ENCODE measurements around the gene SELENOO. TPM values are rescaled to one million over a fixed set of nuclear protein-coding genes. Genes with fewer than 3 reads are reported as not detected.

Gene SELENOO
- total RNA-seq, 2 experiments from 2014 or later: 26.0 to 26.1 TPM

DNA sequence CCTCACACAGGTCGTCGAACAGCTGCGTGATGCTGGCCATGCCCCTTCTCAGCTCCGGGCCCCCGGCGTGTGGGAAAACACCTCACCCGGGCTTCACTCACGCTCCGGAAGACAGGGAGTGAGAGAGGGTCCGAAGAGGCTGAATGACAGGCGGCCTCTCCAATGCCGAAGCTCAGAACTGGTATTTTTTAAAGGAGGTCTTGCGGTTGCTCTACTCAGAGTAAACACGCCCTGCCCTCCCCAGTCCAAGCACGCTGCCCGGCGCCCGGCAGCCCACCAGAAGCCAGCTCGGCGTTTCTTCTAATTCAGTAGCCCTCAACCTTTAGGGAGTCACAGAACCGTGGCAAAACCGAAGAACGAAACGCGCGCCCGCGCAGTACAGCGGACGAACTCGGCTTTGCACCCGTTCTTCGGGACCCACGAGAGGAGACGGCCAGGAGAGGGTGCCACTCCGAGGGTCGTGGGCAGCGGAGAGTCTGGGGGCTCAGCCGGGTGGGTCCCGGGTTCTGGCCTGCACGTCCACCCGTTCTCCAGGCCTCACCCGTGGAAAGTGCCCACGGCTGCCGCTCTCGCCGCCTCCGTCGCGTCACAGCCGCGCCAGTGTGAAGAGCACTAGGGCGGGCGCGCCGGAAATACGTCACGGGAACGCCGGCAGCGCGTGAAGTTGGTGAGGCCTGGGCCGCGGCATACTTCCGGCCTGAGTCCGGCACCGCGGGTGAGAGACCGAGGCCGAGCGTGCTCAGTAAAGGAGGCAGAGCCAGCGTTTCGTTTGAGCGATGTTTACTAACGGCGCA, 43.8 kb downstream of the SELENOO start, which contains the start of gene TUBGCP6:
TUBGCP6 (minus strand) TSS at position 604 of the 794 bp plus-strand sequence; CDS start at position 40, 564 bp downstream.
- Mint-ChIP-seq H3K9me3 (no peaks in the 10 kb centered on the region), H3K4me3 (peak within 1 kb of the TSS; percentile 99), H3K36me3 (ENCODE audit: low read depth) (peaks cover 43% of the 10 kb centered on the region), H3K4me1 (ENCODE audit: low read depth) (peaks cover 47% of the 10 kb centered on the region), H3K27ac (peak within 1 kb of the TSS; percentile 89), H3K27me3 (no peaks in the 10 kb centered on the region)
- POLR2A ChIA-PET: interaction anchor here (0.7 to 3.8 kb wide), 11 partner anchors 33 to 376 kb away, joined by 3 to 31 read pairs (median 6); partner anchors contain the start of genes DENND6B and SCO2
- TF ChIP-seq, protein P1, sequence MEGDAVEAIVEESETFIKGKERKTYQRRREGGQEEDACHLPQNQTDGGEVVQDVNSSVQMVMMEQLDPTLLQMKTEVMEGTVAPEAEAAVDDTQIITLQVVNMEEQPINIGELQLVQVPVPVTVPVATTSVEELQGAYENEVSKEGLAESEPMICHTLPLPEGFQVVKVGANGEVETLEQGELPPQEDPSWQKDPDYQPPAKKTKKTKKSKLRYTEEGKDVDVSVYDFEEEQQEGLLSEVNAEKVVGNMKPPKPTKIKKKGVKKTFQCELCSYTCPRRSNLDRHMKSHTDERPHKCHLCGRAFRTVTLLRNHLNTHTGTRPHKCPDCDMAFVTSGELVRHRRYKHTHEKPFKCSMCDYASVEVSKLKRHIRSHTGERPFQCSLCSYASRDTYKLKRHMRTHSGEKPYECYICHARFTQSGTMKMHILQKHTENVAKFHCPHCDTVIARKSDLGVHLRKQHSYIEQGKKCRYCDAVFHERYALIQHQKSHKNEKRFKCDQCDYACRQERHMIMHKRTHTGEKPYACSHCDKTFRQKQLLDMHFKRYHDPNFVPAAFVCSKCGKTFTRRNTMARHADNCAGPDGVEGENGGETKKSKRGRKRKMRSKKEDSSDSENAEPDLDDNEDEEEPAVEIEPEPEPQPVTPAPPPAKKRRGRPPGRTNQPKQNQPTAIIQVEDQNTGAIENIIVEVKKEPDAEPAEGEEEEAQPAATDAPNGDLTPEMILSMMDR (IDR thresholded peaks at IDR 0.05): peak; percentile 33
- peak within 1 kb of the TSS; percentile 100 for H3K4me3 ChIP-seq (ENCODE audit: low read length)
- H3K27me3 ChIP-seq (ENCODE audit: control insufficient read depth in 1 of 2, insufficient read depth in 2 of 2, low read length in 2 of 2): no peaks in the 10 kb centered on the region
- peak; percentile 73 for ATAC-seq (ENCODE audit: poor library complexity)
- H3K36me3 ChIP-seq (ENCODE audit: insufficient read depth, low read length): peaks cover 38% of the 10 kb centered on the region
- DNase-seq: peak; percentile 76 to 97 (median 90)
- CTCF ChIA-PET: interaction anchor here (1.4 to 3.1 kb wide), 4 partner anchors 32 to 318 kb away, joined by 3 to 16 read pairs (median 4); partner anchors contain the start of genes SCO2 and SYCE3
- H3K9me3 ChIP-seq (ENCODE audit: control insufficient read depth in 1 of 2, insufficient read depth in 1 of 2, low read length in 2 of 2): no peaks in the 10 kb centered on the region
- intact Hi-C loops (cut with DNase I, micrococcal nuclease): loop anchor here in 1 of 2 experiments (1.0 to 5.0 kb wide), 3 partner anchors 57 to 264 kb away; partner anchors contain the start of genes NCAPH2, PPP6R2 and TRABD
- H3K27ac ChIP-seq (ENCODE audit: low read depth in 1 of 2, low read length in 2 of 2): peak within 1 kb of the TSS; percentile 98
- H3K4me1 ChIP-seq (ENCODE audit: insufficient read depth, low read length): peaks cover 92% of the 10 kb centered on the region

DNA sequence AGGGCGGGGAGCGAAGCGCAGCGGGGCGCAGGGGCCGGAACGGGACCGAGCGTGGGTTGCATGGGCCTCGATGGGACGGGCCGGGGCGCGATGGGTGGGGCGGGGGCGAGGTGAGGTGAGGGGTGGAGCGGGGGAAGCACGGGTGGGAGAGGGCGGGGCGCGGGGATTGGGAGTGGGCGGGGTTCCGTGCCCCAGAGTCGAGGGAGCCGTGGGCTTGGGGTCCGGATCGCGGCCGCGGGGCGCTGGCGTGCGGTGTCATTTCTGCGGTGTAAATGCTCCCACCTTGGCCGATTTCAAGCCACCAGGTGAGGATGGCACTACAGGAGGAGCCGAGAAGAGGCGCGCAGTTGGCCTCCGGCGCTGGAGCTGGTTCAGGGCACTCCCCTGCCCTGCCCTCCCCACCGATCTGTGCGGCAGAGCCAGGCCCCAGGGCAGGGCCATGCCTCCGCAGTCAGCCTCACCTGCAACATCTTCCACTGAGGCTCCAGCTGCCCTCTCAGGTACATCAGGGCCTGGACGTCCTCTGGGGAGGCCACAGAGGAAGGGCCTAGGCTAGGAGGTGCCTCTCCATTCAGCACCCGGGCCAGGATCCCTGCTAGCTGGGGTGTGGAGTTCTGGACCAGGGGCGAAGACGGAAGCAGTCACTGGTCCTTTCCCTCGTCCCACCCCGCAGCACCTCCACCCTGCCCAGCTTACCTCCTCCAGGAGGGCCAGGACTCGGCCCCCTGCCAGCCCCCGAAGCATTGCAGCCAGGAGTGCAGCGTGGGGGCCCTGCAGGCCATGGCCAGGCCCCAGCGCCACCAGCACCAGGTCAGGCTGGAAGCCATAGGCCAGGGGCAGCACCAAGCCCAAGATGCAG, 44.6 kb downstream of the SELENOO start:
- DNase-seq (peak in 3 of 14 experiments; percentile 50 to 84 (median 70)), ATAC-seq (ENCODE audit: poor library complexity) (peak; percentile 33)
- ChIA-PET CTCF (interaction anchor here (1.4 to 3.1 kb wide), 2 partner anchors 97 to 317 kb away, joined by 3 to 16 read pairs; partner anchors contain the start of gene SYCE3), POLR2A (interaction anchor here (0.6 to 3.8 kb wide), 5 partner anchors 54 to 375 kb away, joined by 3 to 31 read pairs (median 3); partner anchors contain the start of genes LMF2, NCAPH2 and SCO2)
- H3K27me3 Mint-ChIP-seq: no peaks in the 10 kb centered on the region
- intact Hi-C loops (cut with DNase I, micrococcal nuclease): loop anchor here in 1 of 2 experiments (1.0 kb wide), 2 partner anchors 98 to 263 kb away; partner anchors contain the start of genes NCAPH2 and PPP6R2
- no peaks in the 10 kb centered on the region for H3K9me3 ChIP-seq (ENCODE audit: control insufficient read depth in 1 of 2, insufficient read depth in 1 of 2, low read length in 2 of 2)
- H3K4me1 Mint-ChIP-seq (ENCODE audit: low read depth): peaks cover 52% of the 10 kb centered on the region
- no peaks in the 10 kb centered on the region for H3K27me3 ChIP-seq (ENCODE audit: control insufficient read depth in 1 of 2, insufficient read depth in 2 of 2, low read length in 2 of 2)
- peak overlapping the region; percentile 100 for H3K4me3 ChIP-seq (ENCODE audit: low read length)
- peak overlapping the region; percentile 98 for H3K27ac ChIP-seq (ENCODE audit: low read depth in 1 of 2, low read length in 2 of 2)
- peak overlapping the region; percentile 89 for H3K27ac Mint-ChIP-seq
- H3K4me1 ChIP-seq (ENCODE audit: insufficient read depth, low read length): peaks cover 95% of the 10 kb centered on the region
- peaks cover 37% of the 10 kb centered on the region for H3K36me3 Mint-ChIP-seq (ENCODE audit: low read depth)
- H3K4me3 Mint-ChIP-seq: peak overlapping the region; percentile 99
- no peaks in the 10 kb centered on the region for H3K9me3 Mint-ChIP-seq
- H3K36me3 ChIP-seq (ENCODE audit: insufficient read depth, low read length): peaks cover 30% of the 10 kb centered on the region
- TF ChIP-seq, protein P1 (IDR thresholded peaks at IDR 0.05): no peak
